HEK293 (cell line): ENCODE measurements around the gene TTC7B.

Source experiments
- ATF2 ChIP-seq: fragments of 450-650 bp; formaldehyde crosslinking; IDR thresholded peaks from 2 replicates; pipeline ENCODE4 v1.5.1; 2016; ENCODE audit warnings: missing biosample characterization, missing genetic modification characterization, low read depth
- CTCF ChIP-seq: fragments of 450-650 bp; formaldehyde crosslinking; IDR thresholded peaks from 2 replicates; pipeline ENCODE4 v1.5.1; 2016; ENCODE audit warnings: missing biosample characterization, missing genetic modification characterization
- GLIS2 ChIP-seq: fragments of 450-650 bp; formaldehyde crosslinking; IDR thresholded peaks from 2 replicates; pipeline ENCODE4 v1.5.1; 2016; ENCODE audit warnings: missing biosample characterization, missing genetic modification characterization
- KLF1 ChIP-seq: fragments of 450-650 bp; formaldehyde crosslinking; IDR thresholded peaks from 2 replicates; pipeline ENCODE4 v1.5.1; 2016; ENCODE audit warnings: missing biosample characterization, missing genetic modification characterization
- ZBTB17 ChIP-seq: fragments of 450-650 bp; formaldehyde crosslinking; IDR thresholded peaks from 2 replicates; pipeline ENCODE4 v1.5.1; 2016; ENCODE audit warnings: missing biosample characterization, missing genetic modification characterization
- ZNF121 ChIP-seq: fragments of 450-650 bp; formaldehyde crosslinking; IDR thresholded peaks from 2 replicates; pipeline ENCODE4 v1.5.1; 2016; ENCODE audit warnings: missing biosample characterization, missing genetic modification characterization
- ZNF148 ChIP-seq: fragments of 450-650 bp; formaldehyde crosslinking; IDR thresholded peaks from 2 replicates; pipeline ENCODE4 v1.5.0; 2017; ENCODE audit warnings: missing biosample characterization, missing genetic modification characterization, borderline replicate concordance
- ZNF324 ChIP-seq: fragments of 450-650 bp; formaldehyde crosslinking; IDR thresholded peaks from 2 replicates; pipeline ENCODE4 v1.5.1; 2016; ENCODE audit warnings: missing biosample characterization, missing genetic modification characterization
- ZNF350 ChIP-seq: fragments of 450-650 bp; formaldehyde crosslinking; IDR thresholded peaks from 2 replicates; pipeline ENCODE4 v1.5.0; 2017; ENCODE audit warnings: missing biosample characterization, mild to moderate bottlenecking, missing genetic modification characterization
- ZNF433 ChIP-seq: fragments of 450-650 bp; formaldehyde crosslinking; IDR thresholded peaks from 2 replicates; pipeline ENCODE4 v1.5.1; 2016; ENCODE audit warnings: missing biosample characterization, missing genetic modification characterization, low read depth
- ZNF513 ChIP-seq: fragments of 450-650 bp; IDR thresholded peaks from 2 replicates; pipeline ENCODE4 v1.5.1; 2018; ENCODE audit warnings: missing biosample characterization, missing genetic modification characterization
- ZNF518A ChIP-seq: fragments of 450-650 bp; formaldehyde crosslinking; conservative IDR thresholded peaks from 2 replicates; pipeline ENCODE4 v1.5.1; 2016; ENCODE audit warnings: low read depth, missing biosample characterization, missing genetic modification characterization
- ZNF548 ChIP-seq: fragments of 450-650 bp; formaldehyde crosslinking; IDR thresholded peaks from 2 replicates; pipeline ENCODE4 v1.5.1; 2016; ENCODE audit warnings: missing biosample characterization, missing genetic modification characterization
- ZNF785 ChIP-seq: fragments of 450-650 bp; formaldehyde crosslinking; IDR thresholded peaks from 2 replicates; pipeline ENCODE4 v1.5.1; 2016; ENCODE audit warnings: missing biosample characterization, missing genetic modification characterization

GRCh38 chr14:90592655-90593054, 223.6 kb downstream of the TTC7B start:
- TF ChIP-seq ZNF324: no peak
- no peak for TF ChIP-seq ZNF548
- no peak for TF ChIP-seq ZNF513 (tag by site-specific recombination)
- no peak for TF ChIP-seq ZNF350 (tag by site-specific recombination)
- TF ChIP-seq CTCF (tag by site-specific recombination): no peak
- no peak for TF ChIP-seq ZNF518A (tag by site-specific recombination)
- no peak for TF ChIP-seq GLIS2 (tag by site-specific recombination)
- no peak for TF ChIP-seq ZBTB17 (tag by site-specific recombination)
- no peak for TF ChIP-seq ZNF121 (tag by site-specific recombination)
- TF ChIP-seq ZNF785 (tag by site-specific recombination): no peak
- TF ChIP-seq ZNF148: no peak
- no peak for TF ChIP-seq KLF1 (tag by site-specific recombination)
- TF ChIP-seq ZNF433: no peak
- no peak for TF ChIP-seq ATF2 (tag by site-specific recombination)
